ENCODE results near the gene AMBP.

Gene AMBP

GRCh38 chr9:114033397-114034103, 44.5 kb downstream of the AMBP start:
- TF ChIP-seq CTCF (IDR thresholded peaks at IDR 0.05; ENCODE audit: control insufficient read depth, insufficient read depth, low read depth, low read length, missing control alignments) = peak; percentile 59
- no peak overlapping the region for H3K4me3 ChIP-seq (ENCODE audit: control insufficient read depth, low read depth, low read length)
- no peak for DNase-seq (ENCODE audit: low read depth)

GRCh38 chr9:114031948-114032840, 45.9 kb downstream of the AMBP start:
- H3K4me3 ChIP-seq (ENCODE audit: control insufficient read depth, low read depth, low read length) = no peak overlapping the region
- DNase-seq (ENCODE audit: low read depth) = no peak

GRCh38 chr9:114031037-114031630, 47.0 kb downstream of the AMBP start:
- H3K4me3 ChIP-seq (ENCODE audit: control insufficient read depth, low read depth, low read length) = no peak overlapping the region
- DNase-seq (ENCODE audit: low read depth) = no peak
- TF ChIP-seq CTCF (IDR thresholded peaks at IDR 0.05; ENCODE audit: control insufficient read depth, insufficient read depth, low read depth, low read length, missing control alignments) = no peak

More at GRCh38 chr9:114031948-114032840, 45.9 kb downstream of the AMBP start:
- no peak for TF ChIP-seq CTCF (IDR thresholded peaks at IDR 0.05; ENCODE audit: control insufficient read depth, insufficient read depth, low read depth, low read length, missing control alignments)

- no peak overlapping the region for H3K4me3 ChIP-seq (ENCODE audit: control insufficient read depth, low read depth, low read length)
- no peak for TF ChIP-seq CTCF (IDR thresholded peaks at IDR 0.05; ENCODE audit: control insufficient read depth, insufficient read depth, low read depth, low read length, missing control alignments)
- DNase-seq (ENCODE audit: low read depth) = no peak
Observed at GRCh38 chr9:114030364-114030763, 47.7 kb downstream of the AMBP start.

- no peak for TF ChIP-seq CTCF (IDR thresholded peaks at IDR 0.05; ENCODE audit: control insufficient read depth, insufficient read depth, low read depth, low read length, missing control alignments)
- DNase-seq (ENCODE audit: low read depth) = no peak
- H3K4me3 ChIP-seq (ENCODE audit: control insufficient read depth, low read depth, low read length) = no peak overlapping the region
Observed at GRCh38 chr9:114029311-114030170, 48.6 kb downstream of the AMBP start.

GRCh38 chr9:114028646-114029045, 49.5 kb downstream of the AMBP start:
- H3K4me3 ChIP-seq (ENCODE audit: control insufficient read depth, low read depth, low read length) = no peak overlapping the region
- no peak for TF ChIP-seq CTCF (IDR thresholded peaks at IDR 0.05; ENCODE audit: control insufficient read depth, insufficient read depth, low read depth, low read length, missing control alignments)
- no peak for DNase-seq (ENCODE audit: low read depth)
